Coronary artery (tissue), 2 donors: ENCODE data around the gene ERVW-1.
"Not testable (repeated sequence)": the region's sequence is repeated elsewhere in the genome, so short reads cannot be mapped to it uniquely, and the experiment has no call there.

Experiments used
- DNase-seq: peaks from one replicate; pipeline ENCODE4 v3.0.0-alpha.2; 2017; ENCODE audit warnings: low spot score
- H3K27ac ChIP-seq, 2 donors: fragments of 200-600 bp; sonication (generic); one replicate each; pipeline ENCODE4 v1.5.1; 2016 to 2019
- H3K4me3 ChIP-seq: fragments of 200-600 bp; sonication (generic); 2 replicates; pipeline ENCODE4 v1.5.1; 2016; ENCODE audit warnings: mild to moderate bottlenecking, moderate library complexity
- TF ChIP-seq, protein P1 (sequence below): fragments of 200-600 bp; sonication (generic); IDR thresholded peaks from one replicate; pipeline ENCODE4 v1.5.1; 2019; ENCODE audit warnings: antibody characterized with exemption

ERVW-1 gene, protein sequence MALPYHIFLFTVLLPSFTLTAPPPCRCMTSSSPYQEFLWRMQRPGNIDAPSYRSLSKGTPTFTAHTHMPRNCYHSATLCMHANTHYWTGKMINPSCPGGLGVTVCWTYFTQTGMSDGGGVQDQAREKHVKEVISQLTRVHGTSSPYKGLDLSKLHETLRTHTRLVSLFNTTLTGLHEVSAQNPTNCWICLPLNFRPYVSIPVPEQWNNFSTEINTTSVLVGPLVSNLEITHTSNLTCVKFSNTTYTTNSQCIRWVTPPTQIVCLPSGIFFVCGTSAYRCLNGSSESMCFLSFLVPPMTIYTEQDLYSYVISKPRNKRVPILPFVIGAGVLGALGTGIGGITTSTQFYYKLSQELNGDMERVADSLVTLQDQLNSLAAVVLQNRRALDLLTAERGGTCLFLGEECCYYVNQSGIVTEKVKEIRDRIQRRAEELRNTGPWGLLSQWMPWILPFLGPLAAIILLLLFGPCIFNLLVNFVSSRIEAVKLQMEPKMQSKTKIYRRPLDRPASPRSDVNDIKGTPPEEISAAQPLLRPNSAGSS

DNA sequence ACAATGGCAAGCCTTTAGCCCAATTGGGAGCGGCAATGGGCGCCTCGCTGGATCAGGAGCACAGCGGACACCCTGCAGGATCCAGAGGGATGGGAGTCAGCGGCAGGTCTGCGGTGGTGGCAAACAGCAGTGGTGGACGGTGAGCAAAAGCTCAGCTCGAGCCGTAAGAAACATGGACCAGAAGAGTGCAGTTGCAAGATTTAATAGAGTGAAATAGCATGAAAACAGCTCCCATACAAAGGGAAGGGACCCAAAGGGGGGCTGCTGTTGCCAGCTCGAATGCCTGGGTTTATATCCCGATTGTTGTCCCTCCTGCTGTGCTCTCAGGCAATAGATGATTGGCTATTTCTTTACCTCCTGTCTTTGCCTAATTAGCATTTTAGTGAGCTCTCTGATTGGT is at the start of gene ERVW-1:
Gene ERVW-1 (minus strand): TSS at position 266 of the 400 bp plus-strand sequence. CDS start 7,565 bp downstream, outside the sequence.
- not testable (repeated sequence) for H3K27ac ChIP-seq, H3K4me3 ChIP-seq, DNase-seq

DNA sequence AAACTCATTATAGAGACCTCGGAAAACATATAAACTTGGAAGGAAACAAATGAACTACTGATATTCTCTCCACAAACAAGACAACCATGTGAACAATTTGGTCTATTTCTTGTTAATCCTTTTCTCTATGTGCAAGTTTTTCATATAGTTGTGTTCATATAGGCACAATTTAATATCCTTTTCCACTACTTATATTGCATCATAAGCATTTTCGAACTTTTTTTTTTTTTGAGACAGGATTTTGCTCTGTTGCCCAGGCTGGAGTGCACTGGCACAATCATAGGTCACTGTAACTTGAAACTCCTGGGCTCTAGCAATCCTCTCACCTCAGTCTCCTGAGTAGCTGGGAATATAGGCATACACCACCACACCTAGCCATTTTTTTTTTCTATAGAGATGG is 45.4 kb upstream of the ERVW-1 start:
- Histone ChIP-seq H3K4me3 (no peak overlapping the region), H3K27ac (no peak overlapping the region)
- TF ChIP-seq, protein P1, sequence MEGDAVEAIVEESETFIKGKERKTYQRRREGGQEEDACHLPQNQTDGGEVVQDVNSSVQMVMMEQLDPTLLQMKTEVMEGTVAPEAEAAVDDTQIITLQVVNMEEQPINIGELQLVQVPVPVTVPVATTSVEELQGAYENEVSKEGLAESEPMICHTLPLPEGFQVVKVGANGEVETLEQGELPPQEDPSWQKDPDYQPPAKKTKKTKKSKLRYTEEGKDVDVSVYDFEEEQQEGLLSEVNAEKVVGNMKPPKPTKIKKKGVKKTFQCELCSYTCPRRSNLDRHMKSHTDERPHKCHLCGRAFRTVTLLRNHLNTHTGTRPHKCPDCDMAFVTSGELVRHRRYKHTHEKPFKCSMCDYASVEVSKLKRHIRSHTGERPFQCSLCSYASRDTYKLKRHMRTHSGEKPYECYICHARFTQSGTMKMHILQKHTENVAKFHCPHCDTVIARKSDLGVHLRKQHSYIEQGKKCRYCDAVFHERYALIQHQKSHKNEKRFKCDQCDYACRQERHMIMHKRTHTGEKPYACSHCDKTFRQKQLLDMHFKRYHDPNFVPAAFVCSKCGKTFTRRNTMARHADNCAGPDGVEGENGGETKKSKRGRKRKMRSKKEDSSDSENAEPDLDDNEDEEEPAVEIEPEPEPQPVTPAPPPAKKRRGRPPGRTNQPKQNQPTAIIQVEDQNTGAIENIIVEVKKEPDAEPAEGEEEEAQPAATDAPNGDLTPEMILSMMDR, result no peak
- no peak for DNase-seq

DNA sequence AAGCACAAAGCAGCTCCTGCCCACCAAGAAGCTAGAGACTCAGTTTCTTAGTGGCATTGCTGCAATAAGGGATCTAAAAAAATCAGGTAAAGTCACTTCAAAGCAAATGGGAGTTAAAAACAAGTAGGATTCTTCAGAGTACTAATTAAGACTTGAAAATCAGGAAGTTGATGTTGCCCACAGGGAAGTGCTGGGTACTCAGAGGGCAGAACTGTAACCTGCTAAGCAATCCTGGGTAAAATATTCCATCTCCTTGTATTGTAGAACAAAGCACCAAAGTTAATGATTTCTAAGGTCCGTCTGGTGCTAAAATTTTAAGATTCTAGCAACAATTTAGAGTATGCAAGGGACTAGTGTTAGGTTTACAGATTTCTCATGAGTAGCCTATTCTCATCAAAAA is 42.3 kb upstream of the ERVW-1 start:
- TF ChIP-seq, protein P1, result no peak
- no peak for DNase-seq
- H3K4me3 ChIP-seq, result no peak overlapping the region
- H3K27ac ChIP-seq, result no peak overlapping the region

DNA sequence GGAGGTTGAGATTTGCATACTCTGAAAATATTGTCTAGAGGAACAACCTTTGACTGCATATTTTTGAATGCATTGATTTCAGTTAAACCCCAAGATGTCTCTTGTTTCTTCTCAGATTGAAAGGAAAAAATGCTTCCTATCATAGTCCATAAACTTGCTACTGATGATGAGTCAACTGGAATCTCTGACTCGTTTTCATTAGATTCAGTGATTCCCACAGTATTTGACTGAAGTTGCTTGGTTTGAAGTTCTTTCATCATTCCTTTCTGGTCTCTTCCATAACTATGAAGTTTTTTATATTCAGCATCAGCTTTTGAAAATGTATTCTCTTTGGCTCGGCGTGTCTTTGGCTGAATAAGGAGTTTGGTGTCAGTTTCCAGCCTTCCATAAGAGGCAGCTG is 39.9 kb upstream of the ERVW-1 start:
- Histone ChIP-seq H3K27ac (no peak overlapping the region), H3K4me3 (no peak overlapping the region)
- TF ChIP-seq, protein P1, result no peak
- DNase-seq, result no peak

DNA sequence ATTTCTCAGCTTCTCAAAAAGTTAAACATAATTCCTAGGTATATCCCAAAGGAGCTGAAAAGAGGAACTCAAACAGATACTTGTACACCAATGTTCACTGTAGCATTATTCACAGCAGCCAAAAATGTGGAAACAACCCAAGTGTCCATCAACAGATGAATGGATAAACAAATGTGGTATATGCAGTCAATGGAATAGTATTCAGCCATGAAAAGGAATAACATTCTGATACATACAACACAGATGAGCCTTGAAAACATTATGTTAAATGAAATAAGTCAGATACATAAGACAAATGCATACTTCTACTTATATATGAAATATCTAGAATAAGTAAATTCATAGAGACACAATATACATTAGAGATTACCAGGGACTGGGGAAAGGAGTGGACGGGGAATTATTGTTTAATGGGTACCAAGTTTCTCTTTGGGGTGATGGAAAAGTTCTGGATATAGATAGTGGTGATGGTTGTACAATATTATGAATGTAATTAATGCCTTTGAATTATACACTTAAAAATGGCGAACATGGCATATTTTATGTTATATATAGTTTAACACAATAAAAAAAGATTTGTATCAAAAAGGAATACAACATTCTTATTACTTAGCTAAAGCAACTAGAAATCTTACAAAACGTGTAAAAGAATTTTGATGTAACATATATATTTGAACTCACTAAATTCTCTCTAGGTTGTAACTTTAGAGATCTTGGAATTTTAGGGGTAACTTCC is 35.6 kb upstream of the ERVW-1 start:
- DNase-seq, result no peak
- TF ChIP-seq, protein P1, result no peak
- Histone ChIP-seq H3K4me3 (no peak overlapping the region), H3K27ac (no peak overlapping the region)

DNA sequence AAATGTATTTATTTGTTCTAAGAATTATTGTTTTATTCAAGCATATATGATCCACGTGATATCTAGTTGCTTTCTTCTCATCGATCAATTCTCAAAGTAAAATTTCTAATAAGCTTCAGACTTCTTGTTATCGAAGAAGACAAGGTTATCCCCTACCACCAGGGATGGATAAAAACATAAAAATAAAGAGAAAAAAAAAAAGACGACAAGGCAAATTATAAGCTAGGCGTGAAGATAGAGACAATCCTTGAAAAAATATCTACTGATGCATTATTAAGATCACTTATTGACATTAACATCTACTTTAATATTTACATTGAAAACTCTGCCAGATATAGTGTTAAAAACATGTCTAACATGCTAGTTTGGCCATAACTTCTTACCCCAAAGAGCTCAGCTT is 31.2 kb upstream of the ERVW-1 start:
- TF ChIP-seq, protein P1, result no peak
- Histone ChIP-seq H3K27ac (no peak overlapping the region), H3K4me3 (no peak overlapping the region)
- DNase-seq, result no peak

DNA sequence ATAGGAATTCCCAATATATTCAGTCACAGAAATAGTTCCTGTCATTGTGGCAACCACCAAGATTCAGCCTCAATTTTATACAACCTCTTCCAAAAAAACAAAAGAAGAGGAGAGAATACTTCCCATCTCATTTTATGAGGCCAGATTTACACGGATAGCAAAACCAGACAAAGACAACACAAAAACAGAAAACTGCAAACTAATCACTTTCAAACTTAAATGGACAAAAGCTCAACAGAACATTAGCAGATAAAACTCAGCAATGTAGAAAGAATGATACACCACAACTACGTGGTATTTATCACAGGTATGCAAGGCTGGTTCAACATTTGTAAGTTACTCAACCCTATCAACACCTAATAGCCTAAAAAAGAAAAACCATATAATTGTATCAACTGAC is 28.6 kb upstream of the ERVW-1 start:
- no peak overlapping the region for H3K4me3 ChIP-seq
- no peak for DNase-seq
- TF ChIP-seq, protein P1, result no peak

More for the DNA sequence above, 28.6 kb upstream of the ERVW-1 start:
- H3K27ac ChIP-seq, result no peak overlapping the region
